ENCODE data around the gene UBE3B. TPM values are rescaled to one million over a fixed set of nuclear protein-coding genes. Genes with fewer than 3 reads are reported as not detected.

UBE3B gene
- total and polyA plus RNA-seq, 4 experiments from 2014 or later = 24.0 to 58.1 (median 40.1) TPM

Other genes with a start within 250 kb of the UBE3B start
- not detected for gene FOXN4, start 168.3 kb upstream of the UBE3B start, total RNA-seq
- gene FOXN4, start 168.3 kb upstream of the UBE3B start, polyA plus RNA-seq = not detected
- not detected for gene MYO1H, start 129.7 kb upstream of the UBE3B start, total RNA-seq
- not detected for gene MYO1H, start 129.7 kb upstream of the UBE3B start, polyA plus RNA-seq
- 10 to 100 TPM; 29.2 to 31.9 TPM for gene KCTD10, start 334 bp upstream of the UBE3B start, total RNA-seq
- 10 to 100 TPM; 23.2 to 25.3 TPM for gene KCTD10, start 334 bp upstream of the UBE3B start, polyA plus RNA-seq
- 10 to 100 TPM; 16.0 to 16.9 TPM for gene MMAB, start 95.9 kb downstream of the UBE3B start, total RNA-seq
- 10 to 100 TPM; 17.2 to 30.2 TPM for gene MMAB, start 95.9 kb downstream of the UBE3B start, polyA plus RNA-seq
- 10 to 100 TPM; 10.0 to 11.0 TPM for gene MVK, start 96.2 kb downstream of the UBE3B start, total RNA-seq
- 1 to 10 TPM; 1.9 to 4.2 TPM for gene MVK, start 96.2 kb downstream of the UBE3B start, polyA plus RNA-seq
- gene FAM222A, start 236.2 kb downstream of the UBE3B start, total RNA-seq = under 1 TPM; 0.55 to 0.69 TPM
- gene FAM222A, start 236.2 kb downstream of the UBE3B start, polyA plus RNA-seq = under 1 TPM in 1 of 2 donors, not detected in 1; 0.25 TPM

Data from CD4-positive, alpha-beta memory T cell (primary cell).